ENCODE measurements around the gene RAD51D. TPM values are rescaled to one million over a fixed set of nuclear protein-coding genes. Genes with fewer than 3 reads are reported as not detected.

The RAD51D gene
- total RNA-seq, 4 donors from 2014 or later, result 6.4 to 16.1 (median 9.9) TPM

GRCh38 chr17:35149941-35150340 is 30.3 kb upstream of the RAD51D start:
- ATAC-seq (ENCODE audit: low FRiP score), result no peak
- DNase-seq (ENCODE audit: low spot score), result no peak
- TF ChIP-seq CTCF (IDR thresholded peaks at IDR 0.05), result no peak

- no peak for DNase-seq (ENCODE audit: low spot score)
- no peak for ATAC-seq (ENCODE audit: low FRiP score)
- no peak for TF ChIP-seq CTCF (IDR thresholded peaks at IDR 0.05)
Observed at GRCh38 chr17:35148144-35148543, 28.5 kb upstream of the RAD51D start.

DNA sequence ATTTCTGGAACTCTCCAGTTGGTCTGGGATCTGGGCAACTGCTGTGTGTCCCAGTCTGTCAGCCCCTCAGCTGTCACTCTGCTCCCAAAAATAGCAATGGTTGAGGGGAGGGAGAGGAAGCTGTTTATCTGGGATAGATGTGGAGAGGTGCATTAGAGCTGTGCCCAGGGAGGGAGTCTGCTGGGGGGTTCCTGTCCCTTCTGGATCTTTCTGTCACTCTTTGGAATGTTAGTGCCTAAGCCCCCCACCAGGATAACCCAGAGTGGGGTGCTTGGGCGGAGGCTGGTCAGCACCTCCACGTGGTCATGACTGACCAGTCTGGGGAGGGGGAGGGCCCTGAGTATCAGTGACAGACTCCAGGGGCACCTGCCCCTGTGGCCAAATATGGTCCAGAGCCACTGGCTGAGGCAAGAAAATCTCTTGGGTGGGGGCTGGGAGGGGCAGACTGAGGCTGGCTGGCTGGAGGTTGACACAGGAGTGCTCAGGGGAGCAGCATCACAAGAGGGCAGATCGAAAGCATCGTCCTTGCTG is 27.8 kb upstream of the RAD51D start, which contains the start of gene UNC45B:
UNC45B (plus strand) TSS at position 443 of the 531 bp plus-strand sequence. CDS start 447 bp downstream, outside the sequence.
- DNase-seq (ENCODE audit: low spot score) (no peak), ATAC-seq (ENCODE audit: low FRiP score) (no peak)
- TF ChIP-seq CTCF (IDR thresholded peaks at IDR 0.05), result no peak

DNA sequence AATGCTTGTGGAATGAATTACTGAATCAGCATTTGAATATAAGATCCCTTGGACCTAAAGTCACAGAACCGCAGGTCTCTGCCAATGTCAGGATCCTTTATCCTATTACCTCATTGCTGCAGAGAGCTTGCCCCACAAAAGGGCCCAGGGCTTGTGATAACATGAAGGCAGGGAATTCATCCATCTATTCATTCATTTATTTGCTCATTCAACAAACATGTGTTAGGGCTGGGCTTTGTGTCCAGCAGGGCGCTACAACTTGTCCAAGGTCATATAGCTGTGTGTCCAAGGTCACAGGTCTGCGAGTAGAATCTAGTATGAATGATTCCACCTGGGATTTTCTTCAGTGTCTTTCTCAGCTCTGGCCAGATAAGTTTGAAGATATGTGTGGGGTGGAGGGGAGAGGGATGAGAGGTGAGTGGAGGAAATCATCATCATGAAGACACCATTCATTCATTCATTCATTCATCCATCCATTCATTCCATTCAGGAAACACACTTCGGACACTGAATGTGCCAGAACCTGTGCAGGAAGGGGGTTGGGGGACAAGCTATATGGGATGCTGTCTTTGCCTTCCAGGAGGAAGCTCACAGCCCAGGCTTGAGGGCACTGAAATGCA is 26.7 kb upstream of the RAD51D start:
- no peak for DNase-seq (ENCODE audit: low spot score)
- ATAC-seq (ENCODE audit: low FRiP score), result no peak
- no peak for TF ChIP-seq CTCF (IDR thresholded peaks at IDR 0.05)

- no peak for ATAC-seq (ENCODE audit: low FRiP score)
- no peak for DNase-seq (ENCODE audit: low spot score)
- TF ChIP-seq CTCF (IDR thresholded peaks at IDR 0.05), result no peak
Observed at GRCh38 chr17:35144840-35145239, 25.2 kb upstream of the RAD51D start.

DNA sequence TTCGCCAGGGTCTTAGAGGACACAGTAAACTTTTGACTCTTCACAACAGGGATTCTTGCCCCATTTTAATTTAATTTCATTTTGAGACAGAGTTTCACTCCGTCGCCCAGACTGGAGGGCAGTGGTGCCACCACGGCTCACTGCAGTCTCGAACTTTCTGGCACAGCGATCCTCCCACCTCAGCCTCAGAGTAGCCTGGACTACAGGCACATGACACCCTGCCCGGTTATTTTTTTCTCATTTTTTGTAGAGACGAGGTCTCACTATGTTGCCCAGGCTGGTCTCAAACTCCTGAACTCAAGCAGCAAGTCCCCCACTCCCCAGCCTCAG is 22.8 kb upstream of the RAD51D start:
- no peak for TF ChIP-seq CTCF (IDR thresholded peaks at IDR 0.05)
- no peak for DNase-seq (ENCODE audit: low spot score)
- no peak for ATAC-seq (ENCODE audit: low FRiP score)
